ENCODE data around the gene AMER3. TPM values are rescaled to one million over a fixed set of nuclear protein-coding genes. Genes with fewer than 3 reads are reported as not detected.
A peak's percentile ranks its signal among the peaks of the same experiment; 100 is the strongest.

Gene AMER3
- total and polyA plus RNA-seq, 2 of the 4 experiments (the other 2 are of a cell fraction): not detected

GRCh38 chr2:130759906-130760753 is 4.8 kb downstream of the AMER3 start:
- Histone ChIP-seq H3K14ac (replicated peaks; ENCODE audit: low read depth, low read length) (no peak overlapping the region), H3K27ac (ENCODE audit: insufficient read depth, low read length) (no peak overlapping the region), H3K4ac (ENCODE audit: low read depth, low read length) (no peak overlapping the region), H4K91ac (ENCODE audit: insufficient read depth, low read depth, low read length) (no peak overlapping the region), H2AK9ac (replicated peaks; ENCODE audit: low read depth, low read length, poor library complexity) (no peak overlapping the region), H3K9ac (ENCODE audit: low read depth, low read length) (no peak overlapping the region), H3K56ac (ENCODE audit: extremely low read depth, insufficient read depth, low read length) (no peak overlapping the region), H2BK120ac (ENCODE audit: low read depth, low read length) (no peak overlapping the region), H2AK5ac (ENCODE audit: low read depth, low read length) (no peak overlapping the region), H3K18ac (ENCODE audit: low read depth, low read length) (no peak overlapping the region), H4K8ac (ENCODE audit: low read depth in 2 of 2, low read length in 2 of 2) (no peak overlapping the region), H2BK5ac (ENCODE audit: low read depth, low read length, poor library complexity, severe bottlenecking) (no peak overlapping the region), H2BK20ac (ENCODE audit: low read depth, low read length) (no peak overlapping the region), H3K9me3 (ENCODE audit: control insufficient read depth, insufficient read depth, low read length) (no peaks in the 10 kb centered on the region; the same call in 1 of the 2 replicates), H3K4me1 (ENCODE audit: control insufficient read depth, insufficient read depth, low read length) (peaks cover 2% of the 10 kb centered on the region; the same call in 1 of the 2 replicates), H3K27me3 (ENCODE audit: control insufficient read depth, insufficient read depth, low read length) (peaks cover 4% of the 10 kb centered on the region; the same call in 1 of the 2 replicates), H3K79me1 (ENCODE audit: low read depth in 1 of 2, low read length in 2 of 2) (no peaks in the 10 kb centered on the region), H3K23ac (ENCODE audit: low read depth, low read length) (no peak overlapping the region), H2AFZ (replicated peaks; ENCODE audit: low read length, poor library complexity) (peak overlapping the region; percentile 14), H4K5ac (ENCODE audit: low read depth, low read length) (no peak overlapping the region), H3K9me1 (ENCODE audit: insufficient read depth, low read length) (no peaks in the 10 kb centered on the region), H3K36me3 (ENCODE audit: control insufficient read depth, insufficient read depth, low read length) (no peaks in the 10 kb centered on the region), H3K4me3 (ENCODE audit: insufficient read depth, low read depth, low read length) (no peak overlapping the region), H2BK15ac (ENCODE audit: low read depth, low read length) (no peak overlapping the region), H4K20me1 (ENCODE audit: insufficient read depth, low read length) (no peaks in the 10 kb centered on the region), H3K4me2 (ENCODE audit: low read depth, low read length) (no peak overlapping the region)
- WGBS, 2 experiments (ENCODE audit: extremely low coverage in 2 of 2, insufficient read length in 1 of 2): 37% methylated on average over 3 of the region's 10 CpGs; no CpG with 5 or more reads in 1 of the 2 experiments
- ATAC-seq (ENCODE audit: low read depth) (no peak), DNase-seq (no peak)
- in situ Hi-C loops (cut with MboI; ENCODE audit: low sequenced_read_pairs): no loop called here
- intact Hi-C loops (cut with micrococcal nuclease): no loop called here
- dilution Hi-C loops (cut with HindIII; ENCODE audit: low sequenced_read_pairs, unreplicated experiment): no loop called here
- POLR2A ChIA-PET (ENCODE audit: unreplicated experiment): no interaction called here
- BruUV-seq (replicated peaks): no TSS peak
- CTCF ChIA-PET: no interaction called here
- TF ChIP-seq CEBPB (IDR thresholded peaks at IDR 0.05; ENCODE audit: low read depth, low read length) (no peak), POLR2A (IDR thresholded peaks at IDR 0.05; ENCODE audit: low read depth, low read length) (no peak), RCOR1 (IDR thresholded peaks at IDR 0.05; ENCODE audit: insufficient replicate concordance, low read length) (no peak), BHLHE40 (IDR thresholded peaks at IDR 0.05; ENCODE audit: low read depth, low read length) (no peak), CTCF (conservative IDR thresholded peaks at IDR 0.05; ENCODE audit: low read depth, low read length) (no peak), RAD21 (IDR thresholded peaks at IDR 0.05; ENCODE audit: low read length) (no peak), MXI1 (IDR thresholded peaks at IDR 0.05; ENCODE audit: borderline replicate concordance, low read depth, low read length) (no peak), MAZ (IDR thresholded peaks at IDR 0.05; ENCODE audit: borderline replicate concordance, low read depth, low read length) (no peak), SMC3 (IDR thresholded peaks at IDR 0.05; ENCODE audit: low read depth, low read length) (no peak), MAFK (IDR thresholded peaks at IDR 0.05; ENCODE audit: low read depth, low read length) (no peak), FOS (IDR thresholded peaks at IDR 0.05; ENCODE audit: low read depth, low read length) (no peak), RFX5 (IDR thresholded peaks at IDR 0.05; ENCODE audit: low read depth, low read length) (no peak), NFE2L2 (IDR thresholded peaks at IDR 0.05; ENCODE audit: low read depth, low read length) (no peak)
- TF ChIP-seq, protein P1, sequence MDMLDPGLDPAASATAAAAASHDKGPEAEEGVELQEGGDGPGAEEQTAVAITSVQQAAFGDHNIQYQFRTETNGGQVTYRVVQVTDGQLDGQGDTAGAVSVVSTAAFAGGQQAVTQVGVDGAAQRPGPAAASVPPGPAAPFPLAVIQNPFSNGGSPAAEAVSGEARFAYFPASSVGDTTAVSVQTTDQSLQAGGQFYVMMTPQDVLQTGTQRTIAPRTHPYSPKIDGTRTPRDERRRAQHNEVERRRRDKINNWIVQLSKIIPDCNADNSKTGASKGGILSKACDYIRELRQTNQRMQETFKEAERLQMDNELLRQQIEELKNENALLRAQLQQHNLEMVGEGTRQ (IDR thresholded peaks at IDR 0.05; ENCODE audit: low read depth, low read length): no peak
- TF ChIP-seq, protein P2, sequence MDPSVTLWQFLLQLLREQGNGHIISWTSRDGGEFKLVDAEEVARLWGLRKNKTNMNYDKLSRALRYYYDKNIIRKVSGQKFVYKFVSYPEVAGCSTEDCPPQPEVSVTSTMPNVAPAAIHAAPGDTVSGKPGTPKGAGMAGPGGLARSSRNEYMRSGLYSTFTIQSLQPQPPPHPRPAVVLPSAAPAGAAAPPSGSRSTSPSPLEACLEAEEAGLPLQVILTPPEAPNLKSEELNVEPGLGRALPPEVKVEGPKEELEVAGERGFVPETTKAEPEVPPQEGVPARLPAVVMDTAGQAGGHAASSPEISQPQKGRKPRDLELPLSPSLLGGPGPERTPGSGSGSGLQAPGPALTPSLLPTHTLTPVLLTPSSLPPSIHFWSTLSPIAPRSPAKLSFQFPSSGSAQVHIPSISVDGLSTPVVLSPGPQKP (IDR thresholded peaks at IDR 0.05; ENCODE audit: borderline replicate concordance, low read depth, low read length): no peak
